Suppressor macrophage treated with lipopolysaccharide for 4 hours (primary cell): ENCODE results near the gene MTPN.
A peak's percentile ranks its signal among the peaks of the same experiment; 100 is the strongest.

Experiments used
- DNase-seq: peaks from one replicate; pipeline ENCODE4 v3.0.0-alpha.2; 2020

The MTPN gene

DNA sequence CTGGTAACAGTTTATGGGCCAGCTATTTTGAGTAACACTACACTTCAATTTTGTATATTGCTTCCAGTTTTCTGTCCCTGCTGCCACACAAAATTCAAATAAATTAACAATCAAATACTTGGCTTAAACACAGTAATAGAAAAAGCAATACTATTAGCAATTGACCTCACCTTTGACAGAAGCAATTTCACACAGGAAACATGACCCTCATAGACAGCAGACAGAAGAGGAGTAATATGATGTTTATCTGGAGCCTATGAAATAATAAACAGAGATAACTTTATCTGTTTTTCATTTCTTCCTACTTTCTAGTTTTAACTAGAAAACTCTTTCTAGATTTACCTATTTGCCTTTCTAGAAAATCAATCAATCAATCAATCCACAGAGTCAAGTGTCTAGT is 26.7 kb downstream of the MTPN start:
- DNase-seq, result no peak

DNA sequence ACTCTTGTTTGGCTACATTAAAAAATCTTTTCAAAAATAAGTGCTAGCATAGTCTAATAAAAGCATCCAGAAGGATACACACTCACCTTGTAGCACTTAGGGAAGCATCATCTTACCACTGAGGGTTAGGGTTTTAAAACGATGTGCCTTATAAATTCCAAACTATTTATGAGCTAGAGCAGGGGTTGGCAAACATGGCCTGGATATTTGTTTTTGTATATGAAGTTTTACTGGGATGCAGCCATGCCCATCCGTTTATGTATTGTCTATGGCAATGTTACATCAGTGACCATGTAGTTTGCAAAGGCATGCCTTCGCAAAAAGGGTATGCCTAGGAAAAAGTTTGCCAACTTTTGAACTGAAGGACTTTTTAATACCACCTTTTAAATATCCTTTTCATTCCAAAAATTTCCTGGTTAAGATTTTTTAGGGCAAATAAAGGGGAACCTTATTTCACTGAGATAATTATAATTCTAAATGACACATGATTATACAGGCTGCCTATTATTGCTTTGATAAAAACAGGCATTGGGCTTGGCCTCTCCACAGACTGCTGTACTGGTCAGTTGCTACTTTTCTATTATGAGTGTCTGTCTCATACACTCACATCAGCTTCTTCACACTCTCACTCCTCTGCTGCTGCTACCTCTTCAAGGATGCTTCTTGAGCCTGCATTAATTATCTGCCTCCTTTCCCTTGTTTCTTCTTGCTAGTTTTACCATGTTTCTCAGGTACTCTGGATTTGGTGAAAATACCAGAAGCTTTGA is 30.7 kb downstream of the MTPN start:
- DNase-seq, result no peak

DNA sequence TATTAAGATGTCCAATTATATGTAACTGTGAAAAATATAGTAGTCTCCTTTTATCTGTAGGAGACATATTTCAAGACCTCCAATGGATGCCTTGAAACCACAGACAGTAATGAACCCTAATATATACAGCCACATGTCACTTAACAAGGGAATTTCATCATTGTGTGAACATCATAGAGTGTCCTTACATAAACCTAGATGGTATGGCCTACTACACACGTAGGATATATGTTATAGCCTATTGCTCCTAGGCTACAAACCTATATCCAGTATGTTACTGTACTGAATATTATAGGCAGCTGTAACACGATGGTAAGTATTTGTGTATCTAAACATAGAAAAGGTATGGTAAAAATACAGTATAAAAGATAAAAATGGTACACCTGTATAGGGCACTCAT is 32.4 kb downstream of the MTPN start:
- DNase-seq, result no peak

DNA sequence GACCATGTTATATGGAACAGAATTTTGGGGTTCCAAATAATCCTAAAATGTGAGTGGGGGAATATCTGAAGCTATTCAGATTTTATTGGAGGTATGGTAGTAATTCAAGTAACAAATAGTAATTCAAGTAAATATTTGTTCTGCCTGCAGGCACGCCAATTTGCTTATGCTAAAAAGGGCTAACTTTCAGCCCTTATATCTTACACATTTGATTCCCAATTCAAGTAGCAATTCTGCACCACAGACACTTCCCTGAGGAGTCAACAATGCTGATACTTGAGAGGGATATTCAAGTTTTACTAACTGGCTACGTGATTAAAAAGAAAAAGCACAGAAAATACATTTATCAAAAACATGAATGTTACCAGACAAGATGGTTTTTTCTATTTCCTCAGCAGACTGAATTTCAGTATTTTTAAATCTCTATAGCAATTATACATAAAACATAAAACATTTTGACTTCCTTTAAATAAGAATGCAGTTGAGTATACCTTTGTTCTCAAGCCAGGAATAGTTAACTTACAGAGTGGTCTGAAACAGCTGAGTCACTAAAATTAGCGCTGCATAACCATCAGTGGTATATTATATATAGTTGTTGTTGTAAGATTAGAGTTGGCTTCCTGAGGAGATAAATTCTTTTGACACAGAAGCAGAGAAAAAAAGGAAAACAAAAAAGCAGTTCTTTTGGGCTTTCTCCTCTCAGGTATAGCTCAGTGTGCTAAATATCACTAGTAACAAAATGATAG is 33.9 kb downstream of the MTPN start:
- DNase-seq, result no peak

DNA sequence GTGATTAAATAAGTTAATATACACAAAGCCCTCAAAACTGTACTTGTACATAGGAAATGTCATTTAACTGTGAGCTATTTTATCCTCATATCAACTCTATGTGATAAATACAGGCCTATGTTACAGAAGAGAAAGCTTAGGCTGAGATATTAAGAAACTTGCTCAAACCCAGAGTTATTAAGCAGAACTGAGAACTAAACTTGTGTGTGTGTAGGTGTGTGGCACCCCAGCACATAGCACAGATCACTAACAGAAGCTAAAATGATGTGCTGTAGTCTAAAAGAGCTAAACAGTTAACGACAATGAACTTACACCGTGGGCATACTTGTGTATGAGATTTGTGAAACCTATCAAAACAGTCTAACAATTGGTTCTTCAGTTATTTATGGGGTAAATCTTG is 34.5 kb downstream of the MTPN start:
- peak; percentile 21 for DNase-seq

DNA sequence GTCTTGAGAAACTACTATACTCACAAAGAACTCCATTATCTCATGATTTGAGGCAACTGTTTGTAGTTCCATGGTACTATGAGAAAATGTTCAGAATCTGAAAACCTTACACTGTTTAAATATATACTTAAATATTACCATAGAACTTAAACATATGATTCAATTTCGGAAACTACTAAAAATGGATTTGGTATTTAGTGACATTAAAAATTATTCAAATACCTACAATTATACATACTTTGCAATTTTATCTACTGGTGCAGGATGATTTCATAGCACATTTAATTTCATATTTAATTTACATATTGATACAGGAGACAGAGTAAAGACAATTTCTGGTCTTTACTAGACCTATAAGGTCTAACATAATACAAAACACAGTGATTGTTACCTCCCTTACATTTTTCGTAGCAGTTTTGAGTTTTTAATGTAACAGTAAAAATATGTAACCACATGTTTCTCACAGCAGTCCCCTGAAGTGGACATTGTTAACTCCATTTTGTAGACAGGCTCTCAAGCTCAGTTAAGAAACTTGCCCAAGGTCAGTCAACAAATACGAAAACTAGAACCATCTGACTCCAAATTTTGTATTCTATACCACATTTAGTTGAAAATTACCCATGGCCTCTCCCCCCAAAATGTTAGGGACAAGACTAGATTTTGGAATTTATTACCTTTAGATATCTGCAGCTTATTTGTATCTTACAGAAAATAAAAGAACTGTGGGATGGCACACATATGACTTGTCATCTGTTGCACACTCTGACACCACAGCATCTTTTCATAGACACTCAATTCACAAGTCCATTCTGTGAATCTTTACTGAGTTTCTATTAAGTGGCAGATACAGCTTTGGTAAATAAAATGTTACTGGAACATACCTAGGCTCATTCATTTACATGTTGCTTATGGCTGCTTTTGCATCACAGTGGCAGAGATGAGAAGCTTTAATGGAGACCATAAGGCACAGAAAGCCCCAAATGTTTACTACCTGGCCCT is 36.8 kb downstream of the MTPN start:
- no peak for DNase-seq

DNA sequence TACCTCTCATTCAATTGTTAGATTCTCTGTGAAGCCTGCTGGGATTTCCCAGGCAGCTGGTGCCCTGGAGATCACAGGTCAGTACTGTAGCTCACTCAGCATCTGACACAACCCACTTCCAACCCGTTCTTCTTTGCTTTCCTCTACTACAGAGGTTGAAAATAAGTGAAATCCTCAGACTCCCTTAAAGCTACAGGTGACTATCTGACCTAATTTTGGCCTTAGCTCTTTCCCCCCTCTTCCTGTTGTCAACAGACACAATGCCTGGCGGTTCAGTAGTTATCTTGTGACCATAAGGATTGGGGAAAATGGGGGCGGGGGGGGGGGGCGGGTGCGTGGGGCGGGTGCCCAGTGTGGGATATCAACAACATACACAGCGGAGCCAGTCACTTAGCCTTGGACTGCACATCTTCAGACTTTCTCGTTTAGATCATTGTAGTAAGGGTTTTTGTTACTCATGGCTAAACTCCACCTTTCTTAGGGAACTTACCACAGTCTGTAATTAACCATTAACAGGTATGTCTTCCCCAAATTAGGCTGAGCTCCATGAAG is 37.8 kb downstream of the MTPN start:
- DNase-seq, result no peak

DNA sequence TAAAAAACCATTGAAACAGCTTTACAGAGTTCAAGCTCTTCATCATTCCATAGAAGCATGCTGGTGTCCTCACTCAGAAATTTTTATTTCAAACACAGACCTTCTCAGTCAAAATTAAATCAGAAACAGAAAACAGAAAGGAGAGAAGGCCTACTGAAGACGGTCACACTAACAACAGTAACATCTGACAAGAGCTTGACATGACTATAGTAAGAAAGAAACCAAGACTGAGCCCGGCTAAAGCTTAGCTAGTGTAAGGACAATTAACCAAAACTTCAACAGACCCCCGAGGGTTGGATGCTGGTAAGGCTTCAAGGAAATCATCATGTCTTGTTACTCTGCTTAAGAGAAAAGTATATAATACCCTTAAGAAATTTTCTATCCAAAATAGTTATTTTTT is 38.6 kb downstream of the MTPN start:
- DNase-seq, result no peak

DNA sequence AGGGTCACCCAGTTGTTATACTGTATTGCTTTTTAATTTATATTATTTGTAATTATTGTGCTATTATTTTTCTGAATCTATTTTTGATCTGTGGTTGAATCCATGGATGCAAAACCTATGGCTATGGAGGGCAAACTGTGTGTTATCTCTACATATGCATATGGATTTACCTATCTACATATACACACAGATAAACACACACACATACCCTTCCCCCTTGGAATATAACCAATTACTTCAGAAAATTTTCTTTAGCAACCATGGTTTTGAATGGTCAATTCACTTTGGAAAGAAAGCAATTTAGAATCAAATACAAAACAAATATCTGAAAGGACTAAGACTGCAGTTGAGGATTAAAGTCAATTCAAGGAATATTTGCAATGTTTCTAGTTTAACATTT is 39.1 kb downstream of the MTPN start:
- DNase-seq, result no peak

DNA sequence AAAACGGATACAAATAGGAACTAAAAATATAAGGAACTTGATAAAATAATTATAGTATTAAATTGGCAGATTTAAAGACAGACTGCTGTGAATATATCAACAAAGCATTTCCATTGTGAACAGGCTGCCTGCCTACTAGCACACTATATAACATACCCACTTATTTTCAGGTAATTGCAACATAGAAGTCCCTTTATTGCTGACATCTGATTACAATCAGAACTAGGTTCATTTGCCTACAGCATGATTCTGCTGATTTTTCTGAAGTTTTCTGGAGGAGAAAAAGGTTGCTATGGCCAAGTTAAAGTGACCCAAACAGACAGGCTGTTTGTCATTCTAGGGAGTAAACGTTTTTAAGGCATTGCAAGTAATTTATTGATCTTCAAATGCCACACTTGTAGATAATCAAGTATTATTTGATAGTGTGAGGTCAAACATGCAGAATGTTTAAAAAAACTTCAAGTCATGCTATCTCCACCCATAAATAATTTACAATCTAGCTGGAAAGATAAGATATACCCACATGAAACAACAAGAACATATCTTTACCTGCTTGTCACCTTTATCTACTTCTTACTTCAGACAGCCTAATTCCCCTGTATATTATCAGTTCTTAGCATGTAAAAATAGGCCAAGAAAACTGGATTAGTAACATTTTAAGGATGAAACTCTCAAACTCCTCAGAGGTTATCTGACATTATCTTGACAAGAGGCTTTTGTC is 40.5 kb downstream of the MTPN start:
- no peak for DNase-seq

DNA sequence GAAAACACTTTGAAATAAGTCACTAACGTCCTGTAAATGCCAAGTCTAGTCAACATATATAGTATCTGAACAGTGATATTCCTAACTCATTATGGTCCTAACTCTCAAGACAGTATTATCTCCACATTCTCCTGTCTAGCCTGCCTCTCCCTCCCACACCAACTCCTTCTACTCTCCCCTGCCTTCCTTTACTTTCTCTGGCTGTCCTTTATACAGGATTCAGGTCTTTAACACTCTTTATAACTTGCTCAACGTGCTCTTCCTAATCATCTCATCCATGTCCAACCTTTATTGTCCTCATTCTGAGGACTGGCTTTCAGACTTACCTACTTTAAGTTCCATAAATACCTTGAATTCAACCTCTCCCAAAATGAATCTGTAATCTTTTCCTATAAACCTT is 42.5 kb downstream of the MTPN start:
- no peak for DNase-seq

DNA sequence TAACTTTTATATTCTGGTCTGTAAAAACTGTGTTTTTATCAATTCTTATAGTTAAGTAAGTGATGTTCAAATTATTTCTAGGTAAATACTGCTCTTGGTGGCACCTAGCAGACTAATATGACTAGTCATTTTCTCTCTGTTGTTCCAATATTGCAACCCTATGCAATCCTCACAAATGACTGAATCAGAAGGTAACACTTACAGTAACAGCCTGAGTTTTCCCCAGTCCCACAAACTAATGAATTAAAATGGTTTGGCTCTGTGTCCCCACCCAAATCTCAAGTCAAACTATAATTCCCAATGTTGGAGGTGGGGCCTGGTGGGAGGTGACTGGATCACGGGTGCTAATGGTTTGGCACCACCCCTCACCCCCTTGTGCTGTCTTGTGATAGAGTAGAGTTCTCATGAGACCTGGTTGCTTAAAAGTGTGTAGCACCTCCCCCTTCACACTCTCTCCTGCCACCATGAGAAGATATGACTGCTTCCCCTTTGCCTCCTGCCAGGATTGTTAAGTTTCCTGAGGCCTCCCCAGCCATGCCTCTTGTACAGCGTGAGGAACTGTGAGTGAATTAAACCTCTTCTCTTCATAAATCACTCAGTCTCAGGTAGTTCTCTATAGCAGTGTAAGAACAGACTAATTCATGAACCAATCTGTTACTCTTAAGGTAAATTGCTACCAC is 43.5 kb downstream of the MTPN start:
- DNase-seq, result no peak

DNA sequence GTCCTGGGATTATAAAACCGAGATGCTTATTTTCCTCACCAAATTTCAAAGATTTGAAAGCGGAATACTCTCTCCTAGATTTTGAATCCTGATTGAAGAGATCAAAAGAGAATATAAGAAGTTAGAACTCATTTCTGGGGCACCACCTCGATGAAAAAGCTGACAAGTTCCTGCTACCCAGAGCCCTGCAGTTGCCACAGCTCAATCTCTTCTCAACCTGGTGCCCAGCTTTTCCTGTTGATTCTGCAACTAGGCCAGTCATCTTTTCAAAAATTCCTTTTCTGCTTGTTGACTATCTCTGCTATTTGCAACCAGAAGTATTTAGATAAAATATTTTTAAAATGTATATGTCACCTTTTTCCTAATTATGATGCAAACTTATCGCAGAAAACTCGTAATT is 45.0 kb downstream of the MTPN start:
- no peak for DNase-seq

DNA sequence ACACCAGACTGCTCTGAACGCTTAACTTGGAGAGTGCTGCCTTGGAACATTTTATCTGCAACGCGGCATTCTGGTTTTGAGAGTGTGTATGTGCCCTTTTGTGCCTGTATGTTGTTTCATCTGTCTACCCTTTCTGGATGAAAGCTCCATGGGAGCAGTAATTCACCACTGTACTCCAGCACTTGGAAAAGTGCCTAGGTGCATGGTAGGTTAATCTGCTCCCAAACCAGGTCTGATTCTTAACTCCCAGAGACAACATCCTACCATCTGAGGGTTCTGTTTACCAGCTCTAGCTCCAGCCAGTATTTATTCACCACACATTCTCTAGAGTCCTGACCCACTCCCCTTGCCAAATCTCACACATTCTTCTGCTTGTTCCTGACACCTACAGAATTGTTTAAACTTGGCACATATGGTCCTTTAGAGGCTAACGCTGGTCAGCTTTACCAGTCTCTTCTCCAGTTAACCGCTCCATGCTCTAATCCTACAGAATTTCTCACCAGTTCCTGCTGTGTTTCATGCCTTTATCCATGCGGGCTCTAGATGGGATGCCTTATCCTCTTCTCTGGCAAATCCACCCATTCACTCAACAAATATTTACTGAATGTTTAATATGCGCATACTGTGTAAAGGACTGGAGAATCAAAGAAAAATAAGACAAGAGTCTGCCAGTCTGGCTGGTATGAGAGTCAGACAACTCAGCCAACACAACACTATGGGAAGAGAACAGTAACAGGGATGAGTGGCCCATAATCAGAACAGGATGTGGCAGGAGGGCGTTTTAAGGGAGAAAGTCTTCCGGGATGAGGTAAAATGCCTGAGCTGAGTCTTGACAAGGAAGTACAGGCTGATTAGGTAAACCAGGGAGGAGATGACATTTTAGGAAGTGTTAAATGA is 46.3 kb downstream of the MTPN start:
- peak; percentile 44 for DNase-seq

DNA sequence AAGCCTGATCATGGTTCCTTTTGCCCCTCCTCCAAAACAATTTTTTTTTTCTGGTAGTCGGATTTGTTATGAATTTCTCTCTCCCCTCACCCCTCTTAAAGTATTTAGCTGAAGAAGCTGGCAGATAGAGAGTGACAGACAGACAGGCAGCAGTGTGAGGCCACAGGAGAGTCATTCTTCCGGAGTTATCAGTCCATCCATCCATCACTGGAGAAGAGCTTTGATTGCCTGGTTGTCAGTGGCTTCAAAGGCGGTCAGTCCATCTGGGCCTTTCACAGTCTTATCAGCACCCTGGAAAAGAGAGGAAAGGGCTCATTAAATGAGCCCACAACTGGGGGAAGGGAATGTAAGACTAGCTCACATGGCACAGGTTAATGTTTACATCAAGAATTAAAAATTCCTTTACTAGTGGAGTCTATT is 47.4 kb downstream of the MTPN start:
- no peak for DNase-seq

DNA sequence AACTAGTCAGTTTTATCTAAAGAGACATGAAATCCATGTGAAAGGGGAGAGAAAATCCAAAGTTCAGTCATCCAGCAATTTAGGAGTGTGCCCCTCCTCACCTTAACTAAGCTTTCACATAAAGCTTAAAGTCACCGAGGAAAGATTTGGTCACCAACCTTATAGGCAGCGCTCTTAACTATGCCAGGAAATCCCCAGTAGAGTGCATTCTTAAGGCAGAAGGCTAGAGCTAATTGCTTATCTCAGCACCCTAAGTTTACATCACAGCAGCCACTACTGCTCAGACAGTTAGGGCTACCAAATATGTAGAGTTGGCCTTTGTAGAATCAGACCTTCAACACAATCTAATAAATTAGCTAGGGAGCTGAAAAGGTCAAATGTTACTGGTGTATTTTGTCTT is 47.9 kb downstream of the MTPN start:
- no peak for DNase-seq

DNA sequence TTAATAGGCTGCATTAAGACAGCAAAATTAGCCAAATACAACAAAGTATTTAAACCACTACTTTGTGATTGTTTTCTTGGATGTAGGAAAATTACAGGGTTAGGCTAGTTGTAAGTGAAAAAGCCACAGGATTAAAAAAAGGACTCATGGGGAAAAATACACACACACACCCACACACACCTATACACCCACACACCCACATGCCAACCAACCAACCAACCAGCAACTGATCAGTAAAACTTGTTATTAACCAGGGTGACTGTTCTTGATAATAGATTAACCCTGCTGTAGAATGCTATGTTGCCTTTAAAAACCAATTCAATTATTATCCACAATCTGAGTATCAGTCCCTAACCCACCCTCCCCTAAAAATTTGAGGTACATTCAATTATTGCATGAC is 49.0 kb downstream of the MTPN start:
- no peak for DNase-seq

DNA sequence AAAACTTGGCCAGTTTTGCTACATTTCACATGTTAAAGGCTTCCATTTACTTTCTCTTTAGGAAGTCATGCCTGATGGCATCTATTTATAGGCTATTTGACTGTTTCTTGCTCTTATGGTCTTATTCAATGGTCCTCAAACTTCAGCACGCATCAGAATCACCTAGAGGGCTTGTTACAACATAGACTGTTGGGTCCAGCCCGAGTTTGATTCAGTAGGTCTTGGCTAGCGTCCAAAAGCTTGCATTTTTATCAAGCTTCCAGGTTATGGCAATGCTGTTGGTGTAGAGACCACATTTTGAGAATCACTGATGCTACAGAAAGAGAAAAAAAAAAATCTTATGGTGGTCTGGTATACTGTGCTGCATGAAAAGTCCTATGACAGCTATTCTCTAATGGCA is 51.9 kb downstream of the MTPN start:
- DNase-seq, result no peak

DNA sequence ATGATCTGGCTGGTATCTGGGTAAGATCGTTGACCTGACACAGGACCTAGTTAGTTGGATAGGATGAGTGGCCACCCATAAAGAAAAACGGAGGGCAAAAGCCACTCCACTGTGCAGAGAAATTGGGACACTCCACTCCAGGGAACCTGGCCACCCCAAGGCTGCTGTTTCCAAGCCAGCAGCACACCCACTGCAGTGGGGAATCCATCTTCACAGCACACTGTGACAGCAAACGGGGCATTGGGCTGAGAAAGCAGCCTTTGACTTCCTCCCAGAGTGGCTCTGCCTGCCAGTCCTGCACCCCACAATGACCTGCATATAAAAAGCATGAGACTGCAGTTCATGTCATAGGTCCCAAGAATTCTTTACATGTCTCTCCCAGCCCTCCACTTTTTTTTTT is 52.9 kb downstream of the MTPN start:
- no peak for DNase-seq

DNA sequence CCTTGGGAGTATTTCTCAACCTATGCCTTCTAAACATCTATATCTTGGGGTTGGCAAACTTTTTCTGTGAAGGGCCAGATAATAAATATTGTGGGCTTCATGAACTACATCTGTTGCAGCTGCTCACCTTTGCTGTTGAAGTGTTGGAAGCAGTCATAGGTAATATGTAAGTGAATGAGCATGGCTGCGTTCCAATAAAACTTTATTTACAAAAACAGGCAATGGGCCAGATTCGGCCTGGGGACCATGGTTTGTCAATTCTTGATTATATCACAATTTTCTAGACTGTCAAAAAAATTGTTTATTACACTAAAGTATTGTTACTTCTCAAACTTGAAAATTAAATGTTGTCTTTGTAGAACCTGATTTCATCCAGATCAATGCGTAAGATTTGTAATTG is 54.9 kb downstream of the MTPN start:
- DNase-seq, result no peak

DNA sequence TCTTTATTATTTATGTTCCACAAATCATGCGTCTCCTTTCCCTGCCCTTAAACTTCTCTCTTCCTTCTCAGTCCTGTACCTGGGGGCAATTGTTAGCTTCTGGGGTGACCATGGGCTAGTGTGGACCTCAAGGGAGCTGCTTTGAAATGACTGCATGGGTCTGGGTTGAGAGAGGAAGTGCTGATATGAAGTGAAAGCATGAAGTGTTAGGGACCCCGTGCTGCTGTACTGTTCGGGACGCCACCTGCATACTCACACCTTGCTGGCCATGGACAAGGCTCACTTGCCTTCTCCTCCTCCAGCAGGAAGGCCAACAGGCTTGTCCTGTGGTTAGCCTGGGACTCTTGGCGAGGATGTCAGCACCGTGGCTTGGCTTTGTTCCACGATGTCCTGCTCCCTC is 56.7 kb downstream of the MTPN start:
- no peak for DNase-seq
